Gastrocnemius medialis (tissue), 4 donors: ENCODE data around the gene SCLY. TPM values are rescaled to one million over a fixed set of nuclear protein-coding genes. Genes with fewer than 3 reads are reported as not detected.
A peak's percentile ranks its signal among the peaks of the same experiment; 100 is the strongest.

Source experiments
- ATAC-seq, 2 donors: fragments of 150-250 bp; one replicate each; pipeline ENCODE4 v1.9.1; 2016
- DNase-seq, 2 donors: peaks; one replicate each; pipeline ENCODE4 v3.0.0-alpha.2; 2019
- H3K27ac ChIP-seq, 4 donors: fragments of 200-600 bp; sonication (generic); 1 replicate in 1 of 4; 2 replicates in 3 of 4; pipeline ENCODE4 v1.5.1; 2016 to 2018; ENCODE audit warnings: mild to moderate bottlenecking in 2 of 4, moderate library complexity in 1 of 4
- H3K27me3 ChIP-seq, 3 donors: fragments of 200-600 bp; sonication (generic) in 2 of 3; 1 replicate in 1 of 3; 2 replicates in 2 of 3; pipeline versions ENCODE4 v1.5.1 to v1.6.0; 2016 to 2019; ENCODE audit warnings: mild to moderate bottlenecking in 1 of 3, moderate library complexity in 1 of 3
- H3K36me3 ChIP-seq, 2 donors: fragments of 200-600 bp; sonication (generic) in 1 of 2; one replicate each; pipeline ENCODE4 v1.5.1; 2017 to 2018
- H3K4me1 ChIP-seq, 2 donors: fragments of 200-600 bp; sonication (generic) in 1 of 2; one replicate each; pipeline ENCODE4 v1.5.1; 2016 to 2017; ENCODE audit warnings: mild to moderate bottlenecking in 2 of 2
- H3K4me3 ChIP-seq, 4 donors: fragments of 200-600 bp; sonication (generic) in 3 of 4; 1 replicate in 1 of 4; 2 replicates in 3 of 4; pipeline ENCODE4 v1.5.1; 2016 to 2019; ENCODE audit warnings: mild to moderate bottlenecking in 2 of 4
- H3K9me3 ChIP-seq, 3 donors: fragments of 200-600 bp; sonication (generic) in 2 of 3; 1 replicate in 1 of 3; 2 replicates in 2 of 3; pipeline ENCODE4 v1.5.1; 2016 to 2019
- CTCF ChIP-seq, 5 experiments: fragments of 450-650 bp in 3 of 5; fragments of 200-600 bp in 2 of 5; sonication (generic) in 2 of 5; IDR thresholded peaks in 4 of 5; conservative IDR thresholded peaks in 1 of 5; 1 replicate in 4 of 5; 2 replicates in 1 of 5; pipeline ENCODE4 v1.5.1; 2016 to 2019; ENCODE audit warnings: antibody characterized with exemption in 5 of 5, mild to moderate bottlenecking in 3 of 5, moderate library complexity in 3 of 5
- POLR2A ChIP-seq, 2 donors: fragments of 450-650 bp; IDR thresholded peaks; one replicate each; pipeline ENCODE4 v1.6.1; 2017; ENCODE audit warnings: antibody characterized with exemption in 2 of 2, mild to moderate bottlenecking in 2 of 2, moderate library complexity in 2 of 2
- in situ Hi-C, 4 donors: fragments of 200-750 bp; cut with MboI; loops; one replicate each; pipeline versions ENCODE4 v1.15.0 to v1.8.0; 2017; ENCODE audit warnings: low sequenced_read_pairs in 4 of 4
- intact Hi-C: fragments of 100-400 bp; cut with DNase I; formaldehyde crosslinking; loops from one replicate; pipeline ENCODE4 v1.15.1; 2023; ENCODE audit warnings: low total_unique reads
- total RNA-seq, 4 donors: library from RNA; depleted of rRNA; stranded (reverse); fragments of >200 nt; gene quantifications; one replicate each; pipeline versions ENCODE4 v1.1.0 to v1.2.3, GENCODE V29; 2016

SCLY gene
- total RNA-seq, 4 donors from 2014 or later, result 3.3 to 9.7 (median 5.6) TPM

GRCh38 chr2:238125127-238125885, 64.5 kb downstream of the SCLY start:
- peaks cover 0 to 3% of the 10 kb centered on the region in 2 donors for H3K4me1 ChIP-seq
- in situ Hi-C loops, result no loop called here

DNA sequence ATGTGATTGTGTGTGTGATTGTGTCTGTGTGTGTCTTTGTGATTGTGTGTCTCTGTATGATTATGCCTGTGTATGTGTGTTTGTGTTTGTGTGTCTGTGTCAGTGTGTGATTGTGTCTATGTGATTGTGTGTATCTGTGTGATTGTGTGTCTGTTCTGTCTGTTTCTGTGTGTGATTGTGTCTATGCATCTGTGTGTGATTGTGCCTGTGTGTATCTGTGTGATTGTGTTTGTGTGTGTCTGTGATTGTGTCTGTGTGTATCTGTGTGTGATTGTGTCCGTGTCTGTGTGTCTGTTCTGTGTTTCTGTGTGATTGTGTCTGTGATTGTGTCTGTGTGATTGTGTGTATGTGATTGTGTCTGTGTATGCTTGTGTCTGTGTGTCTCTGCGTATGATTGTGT, 65.5 kb downstream of the SCLY start:
- in situ Hi-C loops, result no loop called here
- no peaks in the 10 kb centered on the region for H3K9me3 ChIP-seq
- no peak for TF ChIP-seq POLR2A (IDR thresholded peaks at IDR 0.05)
- TF ChIP-seq CTCF (IDR thresholded peaks at IDR 0.05 in 4 of 5, conservative IDR thresholded peaks at IDR 0.05 in 1 of 5), result no peak
- ATAC-seq (no peak), DNase-seq (no peak)
- no peaks in the 10 kb centered on the region for H3K27me3 ChIP-seq
- peaks cover 0 to 3% of the 10 kb centered on the region in 2 donors for H3K4me1 ChIP-seq
- H3K4me3 ChIP-seq, result no peak overlapping the region
- intact Hi-C loops, result no loop called here
- no peaks in the 10 kb centered on the region for H3K36me3 ChIP-seq
- no peak overlapping the region for H3K27ac ChIP-seq

More at GRCh38 chr2:238125127-238125885, 64.5 kb downstream of the SCLY start:
- ATAC-seq (no peak), DNase-seq (no peak)
- Histone ChIP-seq H3K36me3 (no peaks in the 10 kb centered on the region), H3K4me3 (no peak overlapping the region), H3K27me3 (no peaks in the 10 kb centered on the region), H3K9me3 (no peaks in the 10 kb centered on the region), H3K27ac (no peak overlapping the region)
- TF ChIP-seq CTCF (IDR thresholded peaks at IDR 0.05 in 4 of 5, conservative IDR thresholded peaks at IDR 0.05 in 1 of 5) (no peak), POLR2A (IDR thresholded peaks at IDR 0.05) (no peak)
- intact Hi-C loops, result no loop called here

- in situ Hi-C loops, result no loop called here
- intact Hi-C loops, result no loop called here
- no peaks in the 10 kb centered on the region for H3K27me3 ChIP-seq
- peaks cover 0 to 3% of the 10 kb centered on the region in 2 donors for H3K4me1 ChIP-seq
- no peaks in the 10 kb centered on the region for H3K36me3 ChIP-seq
- H3K4me3 ChIP-seq, result no peak overlapping the region
- DNase-seq (no peak), ATAC-seq (no peak)
- H3K27ac ChIP-seq, result no peak overlapping the region
- H3K9me3 ChIP-seq, result no peaks in the 10 kb centered on the region
- TF ChIP-seq CTCF (IDR thresholded peaks at IDR 0.05 in 4 of 5, conservative IDR thresholded peaks at IDR 0.05 in 1 of 5), result no peak
- TF ChIP-seq POLR2A (IDR thresholded peaks at IDR 0.05), result no peak
Observed at GRCh38 chr2:238126775-238127164, 66.0 kb downstream of the SCLY start.

DNA sequence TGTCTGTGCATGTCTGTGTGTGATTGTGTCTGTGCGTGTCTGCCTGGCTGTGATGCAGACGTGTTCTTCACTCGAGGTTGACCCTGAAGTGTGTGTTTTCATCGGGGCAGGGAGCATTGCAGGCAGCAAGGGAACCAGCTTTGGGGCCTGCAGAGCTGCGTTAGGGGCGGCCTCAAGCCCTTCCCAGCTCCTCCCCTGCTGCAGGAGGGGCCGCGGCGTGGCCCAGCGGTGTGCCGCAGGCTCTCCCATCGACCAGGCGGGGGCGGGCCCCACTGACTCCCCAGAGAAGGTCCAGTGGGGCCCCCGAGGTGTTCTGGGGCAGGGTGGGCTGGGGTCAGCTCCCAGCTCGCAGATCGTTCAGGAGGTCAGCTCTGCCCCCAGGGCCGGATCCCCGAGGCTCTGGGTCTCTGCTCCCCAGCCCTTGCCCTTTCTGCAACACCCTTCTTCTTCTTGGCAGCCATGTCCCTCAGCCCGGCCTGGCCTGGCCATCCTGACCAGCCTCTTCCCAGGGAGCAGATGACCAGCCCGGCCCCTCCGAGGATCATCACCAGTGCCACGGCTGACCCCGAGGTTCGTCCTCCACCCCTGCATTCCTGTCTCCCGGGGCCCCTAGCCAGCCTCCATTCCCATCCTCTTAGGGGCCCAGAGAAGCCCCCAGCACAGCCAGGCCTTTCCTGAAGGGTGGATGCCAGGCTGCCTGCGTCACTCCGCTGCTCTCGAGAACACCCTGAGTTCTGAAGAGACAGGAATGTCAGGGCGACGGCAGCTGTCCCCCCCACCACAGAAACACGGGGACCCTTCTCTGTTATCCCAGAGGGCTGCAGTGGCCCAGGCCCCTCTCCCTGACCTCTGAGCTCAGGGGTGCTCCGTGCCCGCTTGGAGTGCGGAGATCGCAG, 66.6 kb downstream of the SCLY start:
- Histone ChIP-seq H3K27me3 (no peaks in the 10 kb centered on the region), H3K27ac (no peak overlapping the region), H3K9me3 (no peaks in the 10 kb centered on the region), H3K36me3 (no peaks in the 10 kb centered on the region), H3K4me1 (peaks cover 0 to 3% of the 10 kb centered on the region in 2 donors), H3K4me3 (no peak overlapping the region)
- peak in 1 of 2 donors; percentile 25 for ATAC-seq
- intact Hi-C loops, result no loop called here
- in situ Hi-C loops, result no loop called here
- no peak for DNase-seq
- no peak for TF ChIP-seq CTCF (IDR thresholded peaks at IDR 0.05 in 4 of 5, conservative IDR thresholded peaks at IDR 0.05 in 1 of 5)
- no peak for TF ChIP-seq POLR2A (IDR thresholded peaks at IDR 0.05)
